Peyer's patch (tissue), 4 donors: Measurements from ENCODE around the gene DCLK1.

ENCODE experiments used
- CTCF ChIP-seq, 6 experiments: fragments of 450-650 bp in 4 of 6; fragments of 200-600 bp in 2 of 6; sonication (generic) in 1 of 6; IDR thresholded peaks; one replicate each; pipeline ENCODE4 v1.5.1; 2017 to 2019; ENCODE audit warnings: antibody characterized with exemption in 6 of 6, mild to moderate bottlenecking in 3 of 6, moderate library complexity in 1 of 6
- POLR2A ChIP-seq, 2 donors: fragments of 450-650 bp; IDR thresholded peaks; one replicate each; pipeline ENCODE4 v1.5.1; 2017; ENCODE audit warnings: antibody characterized with exemption in 2 of 2, mild to moderate bottlenecking in 2 of 2, moderate library complexity in 2 of 2

- peak; percentile 16 to 52 (median 38) for TF ChIP-seq CTCF (IDR thresholded peaks at IDR 0.05)
- TF ChIP-seq POLR2A (IDR thresholded peaks at IDR 0.05), result no peak
These were observed 312.5 kb downstream of the DCLK1 start for GRCh38 chr13:35818633-35819067.
